GM12878 (cell line): Measurements from ENCODE around the gene ZNFX1. TPM values are rescaled to one million over a fixed set of nuclear protein-coding genes. Genes with fewer than 3 reads are reported as not detected.
A peak's percentile ranks its signal among the peaks of the same experiment; 100 is the strongest.

Experiments used
- ATAC-seq: fragments of 200-7000 bp; cut with Tn5 transposase; 3 replicates; pipeline ENCODE4 v1.9.1; 2020; ENCODE audit warnings: mild to moderate bottlenecking, moderate library complexity
- BruUV-seq: library from RNA; stranded (reverse); fragments of 400-500 nt; replicated peaks from 2 replicates; lab custom pipeline; 2021; lab: Mats Ljungman, UMichigan
- CTCF ChIA-PET: fragments of 300-600 bp; sonication (Branson Sonifier 250); formaldehyde crosslinking; extraction: SDS; loops from one replicate; lab custom pipeline; 2021; ENCODE audit warnings: inconsistent platforms; lab: Yijun Ruan, JAX
- POLR2A ChIA-PET: fragments of 350-600 bp; formaldehyde crosslinking; extraction: SDS; loops from one replicate; lab custom pipeline; 2021; ENCODE audit warnings: inconsistent platforms; lab: Charles Lee
- RAD21 ChIA-PET: fragments of 300-600 bp; sonication (Branson Sonifier 250); formaldehyde crosslinking; loops from one replicate; lab custom pipeline; 2023; ENCODE audit warnings: antibody characterized with exemption; ENCODE audit not compliant: unreplicated experiment; lab: Charles Lee
- SMC1A ChIA-PET: fragments of 300-600 bp; sonication (Branson Sonifier 250); formaldehyde crosslinking; loops from one replicate; lab custom pipeline; 2023; ENCODE audit not compliant: unreplicated experiment, uncharacterized antibody; lab: Charles Lee
- DNase-seq: peaks from one replicate; pipeline ENCODE4 v3.0.0-alpha.2; 2011; ENCODE audit warnings: low read depth, low spot score
- FAIRE-seq: peaks from 3 replicates; lab custom pipeline; 2011; peaks lifted over from hg19 to GRCh38; lab: Jason Lieb, UNC
- H2AFZ ChIP-seq: 2 replicates; pipeline ENCODE4 v1.6.0; 2011; ENCODE audit warnings: low read depth, low read length, control low read depth; ENCODE audit not compliant: control insufficient read depth
- H3K27ac ChIP-seq: 2 replicates; pipeline ENCODE4 v1.5.1; 2011; ENCODE audit warnings: control low read depth; ENCODE audit not compliant: control insufficient read depth, insufficient read depth
- H3K27me3 ChIP-seq, 2 experiments: replicated peaks in 1 of 2; 2 replicates each; pipeline versions ENCODE4 v1.6.0 to v1.6.1; 2011; ENCODE audit warnings: low read length in 1 of 2; ENCODE audit not compliant: control insufficient read depth in 2 of 2, insufficient read depth in 2 of 2
- H3K36me3 ChIP-seq, 2 experiments: 2 replicates each; pipeline ENCODE4 v1.5.1; 2011; ENCODE audit warnings: low read length in 1 of 2; ENCODE audit not compliant: control insufficient read depth in 2 of 2, insufficient read depth in 2 of 2
- H3K4me1 ChIP-seq: 2 replicates; pipeline ENCODE4 v1.6.1; 2011; ENCODE audit warnings: mild to moderate bottlenecking, low read length, moderate library complexity, mixed read lengths; ENCODE audit not compliant: control insufficient read depth, insufficient read depth
- H3K4me2 ChIP-seq: 2 replicates; pipeline ENCODE4 v1.6.0; 2011; ENCODE audit warnings: control low read depth; ENCODE audit not compliant: control insufficient read depth, insufficient read depth
- H3K4me3 ChIP-seq: fragments of 200-600 bp; sonication (generic); 2 replicates; pipeline ENCODE4 v1.5.1; 2016
- H3K79me2 ChIP-seq: 2 replicates; pipeline ENCODE4 v1.6.0; 2011; ENCODE audit warnings: low read length; ENCODE audit not compliant: control insufficient read depth, insufficient read depth
- H3K9ac ChIP-seq: 2 replicates; pipeline ENCODE4 v1.8.0; 2011; ENCODE audit warnings: low read length, control low read depth, mixed read lengths; ENCODE audit not compliant: control insufficient read depth, insufficient read depth
- H3K9me3 ChIP-seq: replicated peaks from 3 replicates; pipeline ENCODE4 v1.5.1; 2011; ENCODE audit warnings: mild to moderate bottlenecking, low read length; ENCODE audit not compliant: control insufficient read depth, insufficient read depth
- H4K20me1 ChIP-seq: 2 replicates; pipeline ENCODE4 v1.6.0; 2011; ENCODE audit not compliant: control insufficient read depth, insufficient read depth
- BACH1 ChIP-seq: fragments of 450-650 bp; IDR thresholded peaks from 2 replicates; pipeline ENCODE4 v1.6.1; 2017; ENCODE audit warnings: mild to moderate bottlenecking, borderline replicate concordance
- CBFB ChIP-seq: IDR thresholded peaks from 2 replicates; pipeline ENCODE4 v1.6.1; 2016; ENCODE audit warnings: antibody characterized with exemption, low read depth
- FOXM1 ChIP-seq: IDR thresholded peaks from 2 replicates; pipeline ENCODE4 v1.6.1; 2012; ENCODE audit warnings: low read depth, mild to moderate bottlenecking, inconsistent platforms, low read length, moderate library complexity
- WGBS: methylation state at CpG from one replicate; pipeline ENCODE4 v1.1.6; 2016; ENCODE audit warnings: low lambda C conversion rate; ENCODE audit not compliant: insufficient replicate concordance, insufficient coverage; ENCODE audit errors: missing lambda C conversion rate; 5-methylcytosine and 5-hydroxymethylcytosine counted together
- in situ Hi-C: fragments of 300-500 bp; cut with MboI; formaldehyde crosslinking; loops from 9 replicates; pipeline ENCODE4 v1.14.3; 2018; ENCODE audit warnings: mixed read lengths
- intact Hi-C: fragments of 100-400 bp; cut with micrococcal nuclease; formaldehyde crosslinking; loops from one replicate; pipeline ENCODE4 v1.14.2; 2022; ENCODE audit not compliant: unreplicated experiment
- polyA plus RNA-seq, 11 experiments: library from polyadenylated mRNA; depleted of rRNA in 4 of 11; unstranded in 6 of 11; stranded (reverse) in 5 of 11; fragments of >200 nt; fragmentation: Nextera tagmentation in 4 of 11; fragmentation: Illumina TruSeq in 1 of 11; extraction: Ambion mirVana in 4 of 11; extraction: Trizol in 1 of 11; gene quantifications; 1 replicate in 1 of 11; 2 replicates in 10 of 11; pipeline versions ENCODE4 v1.2.1 to v1.2.3, GENCODE V29; 2011 to 2016; ENCODE audit warnings: inconsistent platforms in 2 of 11, missing spikeins in 2 of 11, low read depth in 1 of 11
- total RNA-seq, 4 experiments: library from RNA; depleted of rRNA in 3 of 4; stranded (reverse); fragments of >200 nt in 3 of 4; fragmentation: Illumina TruSeq in 1 of 4; extraction: Trizol in 1 of 4; gene quantifications; 2 replicates each; pipeline versions ENCODE4 v1.2.1 to v1.2.3, GENCODE V29; 2013 to 2021

ZNFX1 gene
- total and polyA plus RNA-seq, 10 of the 15 experiments (the other 5 are each of a cell fraction or from before 2014, with no cell fraction given), result 7.4 to 31.5 (median 25.6) TPM

- peak overlapping the region; percentile 21; the same call in 1 of the 2 replicates for H3K27ac ChIP-seq
- intact Hi-C loops (no loop called here), in situ Hi-C loops (no loop called here)
- H4K20me1 ChIP-seq, result peaks cover 30% of the 10 kb centered on the region
- no peak for ATAC-seq
- no TSS peak for BruUV-seq
- H3K4me2 ChIP-seq, result peak overlapping the region; percentile 74
- ChIA-PET CTCF (interaction anchor here (0.6 to 3.6 kb wide), 7 partner anchors 10 to 535 kb away, joined by 3 to 14 read pairs (median 3); no protein-coding TSS in a partner anchor), RAD21 (interaction anchor here (0.9 to 1.4 kb wide), 5 partner anchors 15 to 232 kb away, joined by 3 to 6 read pairs (median 3); no protein-coding TSS in a partner anchor), POLR2A (interaction anchor here (0.6 to 4.0 kb wide), 14 partner anchors 8 to 1252 kb away, joined by 3 to 25 read pairs (median 4); partner anchors contain the start of genes DDX27 and SLC9A8), SMC1A (interaction anchor here (1.0 to 3.3 kb wide), 8 partner anchors 11 to 102 kb away, joined by 3 to 21 read pairs (median 4); no protein-coding TSS in a partner anchor)
- peak overlapping the region; percentile 95 for H3K4me3 ChIP-seq
- H2AFZ ChIP-seq, result no peak overlapping the region
- 0 out of 2 replicates have a peak, but pooled peaks have one; percentile 6 for TF ChIP-seq FOXM1
- TF ChIP-seq CBFB, result no peak
- TF ChIP-seq BACH1, result 0 out of 2 replicates have a peak, but pooled peaks have one; percentile 5
- peak overlapping the region; percentile 98 for H3K9ac ChIP-seq
- peaks cover 37 to 63% of the 10 kb centered on the region in 2 experiments for H3K36me3 ChIP-seq
- WGBS, result 1% methylated on average over 9 of the region's 9 CpGs
- H3K9me3 ChIP-seq, result peaks cover 34% of the 10 kb centered on the region
- peaks cover 94% of the 10 kb centered on the region for H3K79me2 ChIP-seq
- FAIRE-seq, result no peak
- peaks cover 7% of the 10 kb centered on the region for H3K4me1 ChIP-seq
- no peaks in the 10 kb centered on the region for H3K27me3 ChIP-seq
- no peak for DNase-seq
Observed at GRCh38 chr20:49281913-49282467, 4.1 kb upstream of the ZNFX1 start.
